HG02970 (cell line): ENCODE results near the gene GUCY1A1.

Source experiments
- ATAC-seq: cut with Tn5 transposase; IDR thresholded peaks from one replicate; pipeline ENCODE4 v1.9.1; 2021; ENCODE audit warnings: mild to moderate bottlenecking, moderate library complexity, moderate number of reproducible peaks; ENCODE audit not compliant: unreplicated experiment, low FRiP score

The GUCY1A1 gene

GRCh38 chr4:155690044-155690837 lies 23.6 kb downstream of the GUCY1A1 start:
- no peak for ATAC-seq

DNA sequence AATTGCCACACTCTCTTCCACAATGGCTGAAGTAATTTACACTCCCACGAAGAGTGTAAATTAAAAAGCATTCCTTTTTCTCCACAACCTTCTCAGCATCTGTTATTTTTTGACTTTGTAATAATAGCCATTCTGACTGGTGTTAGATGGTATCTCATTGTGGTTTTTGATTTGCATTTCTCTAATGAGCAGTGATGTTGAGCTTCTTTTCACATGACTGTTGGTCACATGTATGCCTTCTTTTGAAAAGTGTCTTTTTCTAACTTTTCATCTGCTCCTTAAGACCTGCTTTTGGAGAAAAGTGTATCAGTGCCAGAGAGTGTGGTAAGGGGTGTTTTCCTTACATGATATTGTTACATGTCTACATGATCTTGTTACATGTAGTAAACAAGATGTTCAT lies 25.7 kb downstream of the GUCY1A1 start:
- ATAC-seq = no peak

DNA sequence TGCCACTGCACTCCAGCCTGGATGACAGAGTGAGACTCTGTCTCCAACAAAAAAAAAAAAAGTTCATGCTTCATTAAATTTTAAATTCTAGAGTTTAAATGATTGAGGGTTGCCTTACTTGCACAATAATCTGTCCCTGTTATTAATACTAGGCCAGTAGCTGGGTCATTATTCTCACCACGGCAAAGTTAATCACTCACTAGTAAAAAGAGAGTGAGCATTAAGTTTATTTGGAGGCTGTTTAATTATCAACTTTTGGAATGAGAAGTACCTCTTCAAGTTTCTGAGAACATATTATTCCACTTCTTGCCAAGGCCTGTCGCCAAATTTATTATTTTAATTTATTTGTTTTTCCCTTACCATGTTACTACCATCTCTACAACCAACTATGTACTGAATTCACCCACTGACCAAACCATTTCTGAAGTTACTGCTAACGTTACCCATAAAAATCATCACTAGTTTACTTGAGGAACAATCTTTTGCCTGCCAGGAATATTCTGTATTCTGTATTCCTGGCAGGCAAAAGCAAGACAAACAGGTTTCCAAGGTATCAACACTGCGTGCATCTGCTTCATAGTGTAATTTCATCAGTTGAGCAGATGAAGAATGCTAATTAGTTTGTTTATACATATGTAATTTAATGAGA lies 26.5 kb downstream of the GUCY1A1 start:
- ATAC-seq = no peak

DNA sequence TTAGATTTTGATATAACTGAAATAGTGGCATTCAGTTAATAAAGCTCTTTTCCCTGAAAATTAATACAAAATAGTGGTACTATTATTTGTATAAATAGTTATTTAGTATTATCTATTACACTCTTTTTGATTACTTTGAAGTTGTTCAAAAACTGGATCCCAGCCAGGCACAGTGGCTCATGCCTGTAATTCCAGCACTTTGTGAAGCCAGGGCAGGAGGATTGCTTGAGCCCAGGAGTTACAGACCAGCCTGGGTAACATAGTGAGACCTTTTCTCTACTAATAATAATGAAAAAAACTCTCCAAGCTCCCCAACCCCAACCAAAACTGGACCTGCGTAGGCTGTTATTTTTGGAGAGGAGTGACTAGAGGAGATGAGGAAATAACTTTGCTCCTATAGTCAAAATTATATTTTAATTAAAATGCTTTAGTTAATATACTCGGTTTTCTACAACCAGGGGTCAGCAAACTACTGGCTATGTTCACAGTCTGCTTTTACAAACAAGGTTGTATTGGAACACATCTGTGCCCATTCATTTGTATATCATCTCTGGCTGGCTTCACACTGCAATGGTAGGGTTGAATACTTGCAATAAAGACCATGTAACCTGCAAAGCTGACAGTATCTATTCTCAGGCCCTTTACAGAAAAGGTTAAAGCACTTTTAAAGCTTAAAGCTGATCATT lies 27.6 kb downstream of the GUCY1A1 start:
- ATAC-seq = no peak

DNA sequence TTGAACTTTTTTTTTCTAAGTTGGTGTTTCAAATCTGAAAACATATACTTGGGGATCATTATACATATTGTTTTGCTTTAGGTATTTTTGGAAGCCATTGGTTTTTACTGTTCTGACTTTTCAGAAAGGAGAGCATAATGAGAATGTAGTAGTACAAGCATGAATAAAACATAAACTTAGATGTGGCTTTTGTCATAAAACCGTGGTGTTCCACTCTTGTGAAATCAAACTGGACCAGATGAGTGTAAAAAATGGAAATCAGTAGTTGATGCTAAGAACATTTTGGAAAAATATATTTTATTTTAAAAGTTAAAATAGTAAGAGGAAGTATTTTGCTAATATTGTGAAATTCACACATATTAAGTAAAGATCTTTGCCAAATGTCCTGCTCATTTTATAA lies 29.6 kb downstream of the GUCY1A1 start:
- no peak for ATAC-seq

DNA sequence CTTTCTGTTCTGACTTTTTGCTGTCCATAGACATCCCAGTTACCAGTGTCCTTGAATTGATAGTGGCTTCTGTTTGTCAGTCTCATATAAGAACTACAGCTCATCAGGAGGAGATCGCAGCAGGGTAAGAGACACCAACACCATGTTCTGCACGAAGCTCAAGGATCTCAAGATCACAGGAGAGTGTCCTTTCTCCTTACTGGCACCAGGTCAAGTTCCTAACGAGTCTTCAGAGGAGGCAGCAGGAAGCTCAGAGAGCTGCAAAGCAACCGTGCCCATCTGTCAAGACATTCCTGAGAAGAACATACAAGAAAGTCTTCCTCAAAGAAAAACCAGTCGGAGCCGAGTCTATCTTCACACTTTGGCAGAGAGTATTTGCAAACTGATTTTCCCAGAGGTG lies 30.1 kb downstream of the GUCY1A1 start:
- ATAC-seq = no peak

DNA sequence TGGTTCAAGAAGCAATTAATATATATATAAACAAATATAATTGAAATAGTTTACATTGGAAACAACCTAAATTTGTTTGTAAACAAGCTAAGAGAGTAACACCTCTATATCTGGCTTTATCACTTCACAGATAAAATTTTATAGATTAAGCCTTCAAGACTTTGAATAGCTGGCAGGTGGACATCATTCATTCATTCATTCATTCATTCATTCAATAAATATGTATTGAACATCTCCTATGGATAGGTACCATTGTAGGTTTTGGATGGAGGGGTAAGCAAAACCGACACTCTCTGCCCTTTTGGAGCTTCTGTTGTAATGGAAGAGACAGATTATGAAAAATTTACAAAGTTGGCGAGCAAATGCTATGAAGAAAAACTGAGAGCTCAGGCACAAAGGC lies 35.2 kb downstream of the GUCY1A1 start:
- ATAC-seq = no peak

DNA sequence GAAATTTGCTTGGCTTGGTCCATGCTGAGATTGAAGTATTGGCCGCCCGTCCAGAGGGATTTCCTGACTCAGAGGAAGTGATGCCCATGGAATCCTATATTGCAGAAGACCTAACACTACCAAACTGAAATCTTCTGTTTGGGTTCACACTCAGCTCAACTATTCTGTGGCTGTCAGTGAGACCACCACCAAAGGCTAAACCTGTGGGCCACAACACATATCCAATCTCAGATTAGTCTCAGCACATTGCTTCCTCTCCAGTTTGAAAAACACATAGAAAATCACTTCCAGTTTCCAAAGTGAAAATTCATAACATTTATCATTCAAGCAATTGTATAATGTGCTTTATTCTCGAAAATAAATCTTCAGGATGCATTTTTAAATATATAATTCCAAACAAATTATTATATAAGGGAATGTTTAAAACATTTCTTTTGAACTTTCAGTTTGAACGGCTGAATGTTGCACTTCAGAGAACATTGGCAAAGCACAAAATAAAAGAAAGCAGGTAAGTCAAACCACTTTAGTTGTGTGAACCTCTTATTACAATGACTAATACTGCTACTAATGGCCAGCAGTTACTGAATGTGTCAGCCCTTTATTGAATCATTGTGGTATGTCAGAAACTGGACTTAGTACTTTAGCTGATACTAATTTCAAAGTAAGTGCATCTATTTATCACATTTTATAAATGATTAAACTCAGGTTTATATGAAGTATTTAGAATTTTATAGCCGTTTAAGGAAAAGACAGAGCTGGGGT lies 37.0 kb downstream of the GUCY1A1 start:
- peak; percentile 83 for ATAC-seq

DNA sequence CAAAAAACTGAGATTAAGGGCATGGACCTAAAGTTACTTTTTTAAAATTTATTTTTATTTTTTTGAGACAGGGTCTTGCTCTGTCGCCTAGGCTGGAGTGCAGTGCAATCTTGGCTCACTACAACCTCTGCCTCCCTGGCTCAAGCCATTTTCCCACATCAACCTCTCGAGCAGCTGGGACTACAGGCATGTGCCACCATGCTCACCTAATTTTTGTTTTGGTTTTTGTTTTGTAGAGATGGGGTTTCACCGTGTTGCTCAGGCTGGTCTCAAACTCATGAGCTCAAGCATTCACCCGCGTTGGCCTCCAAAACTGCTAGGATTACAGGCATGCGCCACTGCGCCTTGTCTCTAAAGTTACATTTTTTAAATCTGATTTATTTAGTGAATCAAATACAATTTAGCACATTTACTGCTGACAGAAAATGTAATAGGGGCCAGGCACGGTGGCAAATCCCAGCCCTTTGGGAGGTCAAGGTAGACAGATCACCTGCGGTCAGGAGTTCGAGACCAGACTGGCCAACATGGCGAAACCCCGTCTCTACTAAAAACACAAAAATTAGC lies 38.3 kb downstream of the GUCY1A1 start:
- ATAC-seq = no peak

DNA sequence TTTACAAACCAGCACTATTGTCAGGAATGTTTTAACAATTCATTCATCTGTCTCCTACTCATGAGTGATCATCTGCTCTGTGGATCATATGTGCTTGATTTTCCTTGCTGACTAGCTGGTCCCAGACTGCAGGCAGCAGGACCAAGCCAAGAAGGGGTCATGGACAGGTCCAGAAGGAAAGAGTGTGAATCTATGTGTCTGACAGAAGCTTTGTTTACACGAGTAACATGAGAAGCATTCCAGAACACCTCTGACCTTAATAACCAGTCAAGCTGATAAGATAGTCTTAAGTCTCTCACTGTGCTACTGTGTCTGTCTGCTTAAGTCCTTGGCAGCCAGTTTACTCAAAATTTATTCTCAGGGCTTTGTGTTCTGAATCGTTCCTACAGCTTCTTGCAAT lies 39.0 kb downstream of the GUCY1A1 start:
- no peak for ATAC-seq

GRCh38 chr4:155706147-155706546 lies 39.5 kb downstream of the GUCY1A1 start:
- ATAC-seq = no peak

- no peak for ATAC-seq
Observed at GRCh38 chr4:155707251-155707650, 40.6 kb downstream of the GUCY1A1 start.

DNA sequence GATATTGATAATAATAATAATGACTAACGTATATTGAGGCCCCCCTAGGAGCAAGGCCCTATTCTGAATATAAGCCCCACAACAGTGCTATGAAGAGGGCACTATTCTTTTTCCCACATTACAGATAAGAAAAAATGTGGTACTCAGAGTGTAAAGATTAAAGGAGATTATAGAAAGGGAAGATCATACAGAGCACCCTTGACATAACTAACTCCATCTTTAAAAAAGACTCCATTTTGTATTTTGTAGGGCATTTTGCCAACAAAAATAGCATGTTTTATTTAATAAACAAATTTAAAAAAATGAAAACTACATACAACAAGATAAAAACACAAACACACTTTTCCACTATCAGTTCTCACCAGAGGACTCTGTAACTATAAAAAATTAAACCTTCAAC lies 42.1 kb downstream of the GUCY1A1 start:
- ATAC-seq = no peak

DNA sequence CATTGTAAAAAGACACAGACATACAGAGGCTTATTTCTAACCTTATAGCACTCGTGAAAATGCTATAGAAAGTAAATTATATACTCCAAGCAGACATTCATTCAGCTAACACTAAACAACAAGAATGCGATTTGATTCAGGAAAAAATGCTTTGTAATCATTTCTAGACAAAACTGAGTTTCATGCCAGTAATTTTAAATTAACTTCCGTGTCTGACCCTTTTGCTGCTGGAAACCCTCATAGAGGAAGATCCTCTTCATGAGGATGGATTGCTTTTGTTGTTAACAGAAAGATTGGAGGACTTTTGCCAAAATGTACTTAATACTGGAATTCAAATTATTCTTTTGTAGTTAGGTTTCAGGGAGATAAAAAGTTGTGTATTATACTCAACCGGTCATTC lies 43.3 kb downstream of the GUCY1A1 start:
- ATAC-seq = no peak

GRCh38 chr4:155711556-155711955 lies 44.9 kb downstream of the GUCY1A1 start:
- ATAC-seq = no peak

GRCh38 chr4:155712846-155713245 lies 46.2 kb downstream of the GUCY1A1 start:
- no peak for ATAC-seq

GRCh38 chr4:155713911-155714310 lies 47.3 kb downstream of the GUCY1A1 start:
- no peak for ATAC-seq

DNA sequence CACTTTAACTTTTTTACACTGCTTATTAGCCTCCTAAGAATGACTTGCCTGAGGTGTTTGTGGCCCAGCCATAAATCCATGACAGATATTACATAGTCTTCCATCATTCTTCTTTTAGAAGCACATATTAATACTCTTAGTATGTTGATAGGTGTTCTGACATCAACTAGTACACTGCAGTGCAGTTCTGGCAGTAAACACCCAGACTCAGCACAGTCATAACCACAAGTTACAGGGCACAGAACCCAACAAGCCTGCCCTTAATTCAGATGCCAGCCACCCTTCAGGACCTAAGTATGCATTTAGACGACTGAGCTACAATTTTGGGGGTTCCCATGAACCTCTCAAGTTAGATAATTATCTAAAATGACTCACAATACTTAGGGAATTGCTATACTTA lies 55.7 kb downstream of the GUCY1A1 start:
- no peak for ATAC-seq

GRCh38 chr4:155722816-155723499 lies 56.3 kb downstream of the GUCY1A1 start:
- ATAC-seq = no peak

- no peak for ATAC-seq
Observed at GRCh38 chr4:155724731-155725130, 58.1 kb downstream of the GUCY1A1 start.
